GM11168 (cell line): ENCODE measurements around the gene SLC25A43.
"Not testable (repeated sequence)": the region's sequence is repeated elsewhere in the genome, so short reads cannot be mapped to it uniquely, and the experiment has no call there.

Experiments
- in situ Hi-C: fragments of 300-500 bp; cut with MboI; formaldehyde crosslinking; loops from one replicate; pipeline ENCODE4 v1.12.0; 2022; ENCODE audit warnings: low sequenced_read_pairs; ENCODE audit not compliant: unreplicated experiment

Gene SLC25A43

DNA sequence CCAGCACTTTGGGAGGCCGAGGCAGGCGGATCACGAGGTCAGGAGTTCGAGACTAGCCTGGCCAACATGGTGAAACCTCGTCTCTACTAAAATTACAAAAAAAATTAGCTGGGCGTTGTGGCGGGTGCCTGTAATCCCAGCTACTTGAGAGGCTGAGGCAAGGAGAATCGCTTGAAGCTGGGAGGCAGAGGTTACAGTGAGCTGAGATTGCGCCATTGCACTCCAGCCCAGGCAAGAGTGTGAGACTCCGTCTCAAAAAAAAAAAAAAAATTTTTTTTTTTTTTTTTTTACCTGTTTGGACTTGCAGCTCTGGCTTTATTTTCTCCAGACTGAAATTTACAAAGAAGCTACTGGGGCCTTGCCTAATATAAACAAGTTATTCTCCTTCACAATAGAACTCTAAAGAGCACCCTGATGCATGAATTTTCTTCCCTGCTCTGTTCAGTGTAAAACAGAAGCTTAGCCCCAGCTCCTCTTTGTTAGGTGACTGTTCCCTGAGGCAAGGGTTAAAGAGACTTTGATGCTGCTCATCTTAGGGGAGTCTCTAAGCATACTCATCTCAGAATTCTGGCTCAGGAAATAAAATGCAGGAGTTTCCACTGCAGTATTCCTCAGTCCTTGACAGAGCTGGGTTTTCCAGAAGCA is 94.8 kb downstream of the SLC25A43 start:
- in situ Hi-C loops, result not testable (repeated sequence)

DNA sequence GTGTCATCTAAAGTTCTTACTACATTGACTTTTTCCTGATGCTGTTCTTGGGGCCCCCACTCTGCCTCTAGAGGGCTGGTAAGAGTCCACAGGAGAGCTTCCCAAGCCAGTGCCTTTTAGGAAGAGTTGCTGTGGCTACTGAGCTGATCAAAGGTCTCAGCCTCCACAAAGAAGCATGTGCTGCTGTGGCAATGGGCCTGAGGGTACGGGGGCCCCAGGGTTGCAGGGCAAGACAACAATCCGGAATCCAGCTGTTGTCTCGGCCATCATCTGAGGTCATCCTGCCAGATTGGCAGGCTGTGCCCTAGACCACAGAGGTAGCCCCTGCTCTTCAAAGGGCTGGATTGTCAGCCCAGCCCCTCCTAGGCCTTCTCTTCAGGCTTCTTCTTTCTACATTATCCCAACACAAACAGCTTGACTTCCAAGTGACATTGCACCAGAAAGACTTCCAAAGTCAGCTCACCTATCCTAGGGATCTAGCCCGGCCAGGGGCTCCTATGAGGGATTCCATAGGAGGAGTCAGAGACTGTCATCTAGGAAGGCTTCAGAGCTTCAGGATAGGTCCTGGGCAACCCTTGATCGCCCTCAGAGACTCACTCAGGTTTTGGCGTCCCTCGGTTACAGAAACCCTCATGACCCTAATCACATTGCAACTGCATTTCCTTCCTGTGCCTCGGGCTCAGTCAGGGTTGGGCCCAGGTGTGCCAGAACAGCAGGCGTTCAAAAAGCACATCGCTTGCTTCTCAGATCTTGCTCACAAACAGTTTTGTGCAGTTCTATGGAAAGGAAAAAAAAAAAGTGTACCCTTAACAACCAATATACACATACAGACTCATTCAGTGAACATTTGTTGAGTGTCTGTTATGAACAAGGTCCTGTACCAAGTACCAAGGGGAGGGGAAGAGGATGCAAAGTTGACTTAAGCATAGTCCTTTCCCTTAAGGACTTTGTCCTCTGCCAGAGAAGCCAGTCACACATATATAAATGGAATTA is 96.9 kb downstream of the SLC25A43 start:
- in situ Hi-C loops, result no loop called here

DNA sequence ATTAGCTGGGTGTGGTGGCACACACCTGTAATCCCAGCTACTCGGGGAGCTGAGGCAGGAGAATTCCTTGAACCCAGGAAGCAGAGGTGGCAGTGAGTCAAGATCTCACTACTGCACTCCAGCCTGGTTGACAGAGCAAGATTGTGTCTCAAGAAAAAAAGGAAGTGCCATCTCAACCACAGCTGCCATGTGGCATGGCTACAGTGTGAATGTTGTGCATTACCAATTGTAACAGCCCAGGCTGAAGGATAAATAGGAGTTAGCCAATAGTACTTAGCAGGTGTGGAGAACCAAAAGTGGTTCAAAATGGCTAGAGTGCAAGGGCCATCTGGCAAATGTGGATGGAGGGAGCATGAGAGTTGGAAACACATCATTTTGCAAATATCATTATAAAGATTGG is 98.0 kb downstream of the SLC25A43 start:
- in situ Hi-C loops, result no loop called here

DNA sequence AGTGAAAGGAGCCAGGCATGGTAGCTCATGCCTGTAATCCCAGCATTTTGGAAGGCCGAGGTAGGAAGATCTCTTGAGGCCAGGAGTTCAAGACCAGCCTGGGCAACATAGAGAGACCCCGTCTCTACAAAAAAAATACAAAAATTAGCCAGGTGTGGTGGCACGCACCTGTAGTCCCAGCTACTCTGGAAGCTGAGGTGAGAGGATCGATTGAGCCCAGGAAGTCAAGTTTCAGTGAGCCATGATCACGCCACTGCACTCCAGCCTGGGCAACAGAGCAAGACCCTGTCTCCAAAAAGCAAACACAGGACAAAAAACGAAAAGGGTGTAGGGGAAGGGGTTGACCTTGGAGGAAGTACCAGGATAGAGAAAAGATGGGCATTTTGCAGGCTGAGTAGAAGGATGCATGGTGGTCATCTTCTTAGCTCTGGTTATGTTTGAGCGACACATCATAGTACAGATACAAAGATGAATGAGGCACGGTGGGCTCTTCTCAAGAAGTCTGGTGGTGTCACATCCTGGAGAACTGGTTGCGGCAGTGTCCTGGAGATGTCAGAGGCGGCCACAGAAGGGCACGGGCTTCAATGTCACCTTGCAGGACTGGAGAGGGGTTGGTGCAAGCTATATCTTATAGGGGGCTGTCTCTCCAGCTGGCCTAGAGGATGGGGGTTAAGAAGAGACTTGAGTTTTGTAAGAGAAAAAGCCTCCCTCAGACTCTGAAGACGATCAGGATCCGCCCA is 101.1 kb downstream of the SLC25A43 start:
- in situ Hi-C loops, result loop anchor here (25.0 kb wide), 1 partner anchor 237 kb away; no protein-coding TSS in a partner anchor

DNA sequence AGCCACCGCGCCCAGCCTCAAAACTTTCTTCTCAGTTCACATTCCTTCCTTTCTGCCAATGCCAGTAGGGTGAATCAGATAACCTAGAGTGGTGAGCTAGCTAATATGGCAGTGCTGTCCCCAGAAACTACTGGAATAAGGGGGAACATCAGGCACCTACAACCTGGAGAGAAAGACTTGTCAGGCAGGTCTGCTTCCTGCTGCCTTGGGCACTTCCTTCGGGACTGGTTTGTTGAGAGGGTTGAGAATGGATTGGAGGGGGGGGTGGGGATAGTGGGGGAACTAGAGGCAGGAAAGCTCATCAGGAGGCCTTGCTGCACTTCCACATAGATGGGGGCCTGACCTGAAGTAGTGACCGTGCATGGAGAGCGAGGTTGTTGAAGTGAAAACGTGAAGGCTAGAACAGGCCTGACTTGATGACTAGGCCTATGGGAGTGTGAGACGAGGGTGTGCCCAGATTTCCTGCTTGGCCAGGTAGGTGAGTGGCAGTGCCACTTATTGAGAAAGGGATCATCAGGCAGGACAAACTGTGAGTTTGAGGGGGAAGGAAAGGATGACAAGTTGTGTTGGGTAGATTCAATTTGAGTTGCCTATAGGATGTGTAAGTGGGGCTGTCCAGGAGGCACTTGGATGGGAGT is 102.5 kb downstream of the SLC25A43 start:
- in situ Hi-C loops, result loop anchor here (25.0 kb wide), 1 partner anchor 236 kb away; no protein-coding TSS in a partner anchor

DNA sequence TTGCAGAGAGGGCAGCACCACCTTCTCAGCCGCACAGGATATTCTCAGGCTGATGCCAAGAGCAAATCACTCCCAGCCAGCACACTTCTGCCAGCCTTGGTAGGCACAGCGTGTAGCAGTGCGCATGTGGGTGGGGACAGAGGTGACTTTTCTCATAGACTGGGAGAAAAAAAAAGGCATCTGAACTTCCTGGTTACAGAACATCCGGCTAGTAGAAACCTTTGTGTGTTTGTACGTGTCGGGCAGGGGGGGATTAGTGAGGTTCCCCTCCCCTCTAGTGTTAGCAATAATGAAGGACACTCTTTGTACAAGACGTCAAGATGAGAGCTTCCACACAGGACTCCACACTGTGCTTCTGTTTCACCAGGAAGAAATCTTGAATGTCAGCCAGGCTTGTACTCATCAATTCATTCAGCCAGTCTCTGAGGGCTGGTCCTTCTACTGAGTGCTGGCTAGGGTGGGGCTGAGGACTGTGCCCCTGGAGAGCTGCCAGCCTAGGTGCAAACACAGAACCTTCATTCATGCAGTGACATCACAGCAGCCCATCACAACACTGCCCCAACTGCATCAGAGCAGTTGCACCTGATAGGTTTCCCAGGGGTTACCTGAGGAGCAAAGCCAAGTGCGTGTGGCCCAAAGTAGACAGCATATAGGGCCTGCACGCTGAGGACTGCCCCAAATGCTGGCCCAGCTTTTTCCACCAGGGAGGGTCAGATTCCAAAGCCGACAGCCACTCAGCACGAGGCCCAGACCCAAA is 103.8 kb downstream of the SLC25A43 start:
- in situ Hi-C loops, result loop anchor here (25.0 kb wide), 1 partner anchor 234 kb away; no protein-coding TSS in a partner anchor

DNA sequence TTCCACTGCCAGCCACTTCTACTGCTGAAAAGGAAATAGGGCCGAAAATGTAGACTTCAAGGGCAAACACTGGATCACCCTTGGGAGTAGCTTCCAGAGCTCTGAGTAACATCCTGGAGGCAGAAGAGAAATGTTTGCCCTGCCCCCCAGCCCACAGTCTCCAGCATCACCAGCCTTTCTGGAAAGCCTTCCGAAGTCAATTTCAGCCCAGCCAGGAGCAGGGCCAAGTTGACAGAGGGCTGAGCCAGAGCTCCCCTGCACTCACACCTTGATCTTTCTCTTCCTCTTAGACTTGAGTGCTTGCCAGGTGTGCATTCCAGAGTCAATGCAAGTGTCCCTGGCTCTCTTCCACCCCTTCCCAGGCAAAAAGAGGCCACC is 104.3 kb downstream of the SLC25A43 start:
- in situ Hi-C loops, result loop anchor here (25.0 kb wide), 1 partner anchor 234 kb away; no protein-coding TSS in a partner anchor
